ENCODE results near the gene CCNO.

- TF ChIP-seq ZNF792 (tag by site-specific recombination; IDR thresholded peaks at IDR 0.05) = no peak
- no peak for TF ChIP-seq ZNF16 (tag by site-specific recombination; IDR thresholded peaks at IDR 0.05; ENCODE audit: low read depth)
- TF ChIP-seq ZNF645 (tag by site-specific recombination; IDR thresholded peaks at IDR 0.05) = no peak
- TF ChIP-seq ZNF248 (tag by site-specific recombination; IDR thresholded peaks at IDR 0.05) = no peak
- no peak for TF ChIP-seq CTCF (tag by site-specific recombination; IDR thresholded peaks at IDR 0.05)
- TF ChIP-seq ZNF174 (tag by site-specific recombination; IDR thresholded peaks at IDR 0.05) = no peak
- TF ChIP-seq HOXD13 (CRISPR knock-in tag; IDR thresholded peaks at IDR 0.05; ENCODE audit: borderline replicate concordance) = no peak
- TF ChIP-seq ZNF548 (tag by site-specific recombination; IDR thresholded peaks at IDR 0.05) = no peak
Observed at GRCh38 chr5:55222092-55222984, 11.1 kb downstream of the CCNO start.

Measured in HEK293 (cell line).